ENCODE measurements around the gene SLC22A31.

SLC22A31 gene

DNA sequence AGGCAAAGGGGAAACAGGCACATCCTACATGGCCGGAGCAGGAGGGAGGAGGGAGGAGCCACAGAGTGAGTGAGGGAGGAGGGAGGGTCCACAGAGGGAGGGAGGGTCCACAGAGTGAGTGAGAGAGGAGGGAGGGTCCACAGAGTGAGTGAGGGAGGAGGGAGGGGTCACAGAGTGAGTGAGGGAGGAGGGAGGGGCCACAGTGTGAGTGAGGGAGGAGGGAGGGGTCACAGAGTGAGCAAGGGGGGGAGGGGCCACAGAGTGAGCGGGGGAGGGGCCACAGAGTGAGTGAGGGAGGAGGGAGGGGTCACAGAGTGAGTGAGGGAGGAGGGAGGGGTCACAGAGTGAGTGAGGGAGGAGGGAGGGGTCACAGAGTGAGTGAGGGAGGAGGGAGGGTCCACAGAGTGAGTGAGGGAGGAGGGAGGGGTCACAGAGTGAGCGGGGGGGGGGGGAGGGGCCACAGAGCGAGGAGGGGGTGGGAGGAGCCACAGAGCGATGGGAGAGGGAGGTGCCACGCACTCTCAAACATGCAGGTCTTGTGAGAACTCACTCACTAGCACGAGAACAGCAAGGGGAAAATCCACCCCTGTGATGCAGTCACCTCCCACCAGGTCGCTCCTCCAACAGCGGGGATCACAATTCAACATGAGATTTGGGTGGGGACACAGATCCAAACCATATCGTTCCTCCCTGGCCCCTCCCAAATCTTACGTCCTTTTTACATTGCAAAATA, 53.1 kb downstream of the SLC22A31 start:
- DNase-seq, result no peak

GRCh38 chr16:89146211-89147005, 53.9 kb downstream of the SLC22A31 start:
- DNase-seq, result no peak
